OCI-LY7 (cell line): ENCODE data around the gene CCDC92.

Source experiments
- CTCF ChIP-seq: fragments of 200-600 bp; sonication (generic); conservative IDR thresholded peaks from 2 replicates; pipeline ENCODE4 v1.5.1; 2014; ENCODE audit warnings: mild to moderate bottlenecking, antibody characterized with exemption, low read length, moderate library complexity, mixed read lengths
- EZH2phosphoT487 ChIP-seq: fragments of 200-600 bp; sonication (generic); IDR thresholded peaks from 2 replicates; pipeline ENCODE4 v1.6.1; 2018; ENCODE audit warnings: low read depth, borderline replicate concordance, mild to moderate bottlenecking, mixed run types, antibody characterized with exemption, low read length, moderate library complexity, mixed read lengths

GRCh38 chr12:123971449-123971769 lies 1.2 kb downstream of the CCDC92 start:
- TF ChIP-seq CTCF (no peak), EZH2phosphoT487 (no peak; the same call in 1 of the 2 replicates)
